ENCODE data around the gene MAPK1IP1L.
"Not testable (repeated sequence)": the region's sequence is repeated elsewhere in the genome, so short reads cannot be mapped to it uniquely, and the experiment has no call there.

MAPK1IP1L gene

DNA sequence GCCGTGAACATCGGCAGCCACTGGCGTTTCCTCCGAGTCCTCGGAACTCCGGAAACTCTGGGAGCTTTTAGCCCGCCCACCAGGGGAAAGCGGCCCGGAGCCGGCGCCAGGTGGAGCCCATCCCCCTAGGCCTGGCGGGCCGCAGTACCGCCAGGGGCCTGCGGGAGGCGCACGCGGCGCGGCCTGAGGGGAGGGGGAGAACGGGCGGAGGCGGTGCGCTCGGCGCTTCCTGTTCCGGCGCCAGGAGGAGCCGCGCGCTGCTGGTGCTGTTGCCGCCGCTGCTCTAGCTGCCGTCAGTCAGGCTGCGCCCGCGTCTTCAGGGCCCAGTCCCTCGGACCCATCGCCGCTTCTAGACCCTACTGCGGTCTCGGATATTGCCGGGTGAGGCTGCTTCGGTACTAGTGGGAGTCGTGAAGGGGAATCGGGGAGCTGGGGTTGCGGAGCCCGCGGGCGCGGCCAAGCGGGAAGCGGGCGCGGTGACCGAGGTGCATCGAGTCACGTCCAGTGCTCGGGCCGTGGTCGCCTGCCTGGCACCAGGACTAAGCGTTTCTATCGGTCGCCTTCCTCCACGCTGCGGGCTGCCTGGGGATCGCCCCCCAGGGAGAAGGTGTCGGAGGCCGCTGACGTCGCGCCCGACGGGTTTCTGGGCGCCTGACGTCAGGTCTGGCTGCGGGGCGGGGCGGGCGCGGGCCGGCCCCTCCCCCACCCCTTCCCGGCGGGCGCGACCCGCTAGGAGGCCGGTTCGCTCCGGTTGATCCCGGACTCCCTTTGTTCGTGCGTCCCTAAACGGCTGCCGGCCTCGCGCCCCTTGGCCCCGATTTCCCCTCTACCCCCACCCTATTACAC is at the start of gene MAPK1IP1L:
MAPK1IP1L (plus strand) TSS at position 225 of the 846 bp plus-strand sequence. CDS start 10,037 bp downstream, outside the sequence.
- DNase-seq (ENCODE audit: low read depth): peak; percentile 94
- TF ChIP-seq CTCF (conservative IDR thresholded peaks at IDR 0.05; ENCODE audit: low read depth, low read length): peak; percentile 68
- H3K4me3 ChIP-seq (ENCODE audit: low read depth, low read length): peak within 1 kb of the TSS; percentile 82

GRCh38 chr14:55005071-55005470 is 46.4 kb upstream of the MAPK1IP1L start:
- no peak for DNase-seq (ENCODE audit: low read depth)
- TF ChIP-seq CTCF (conservative IDR thresholded peaks at IDR 0.05; ENCODE audit: low read depth, low read length): no peak
- H3K4me3 ChIP-seq (ENCODE audit: low read depth, low read length): no peak overlapping the region

DNA sequence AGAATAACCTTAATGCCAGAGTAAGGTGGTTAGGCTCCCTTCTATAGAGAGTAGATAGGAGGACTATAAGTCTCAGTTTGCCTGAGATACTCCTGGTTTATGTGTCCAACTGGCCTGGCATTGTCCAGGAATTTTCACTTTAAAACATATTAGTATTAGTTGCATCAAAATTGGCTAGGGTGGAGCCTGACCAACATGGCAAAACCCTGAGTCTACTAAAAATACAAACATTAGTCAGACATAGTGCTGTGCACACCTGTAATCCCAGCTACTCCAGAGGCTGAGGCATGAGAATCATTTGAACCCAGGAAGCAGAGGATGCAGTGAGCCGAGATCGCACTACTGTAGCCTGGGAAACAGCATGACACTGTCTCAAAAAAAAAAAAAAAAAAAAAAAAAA is 36.4 kb upstream of the MAPK1IP1L start:
- DNase-seq (ENCODE audit: low read depth): no peak
- TF ChIP-seq CTCF (conservative IDR thresholded peaks at IDR 0.05; ENCODE audit: low read depth, low read length): no peak
- H3K4me3 ChIP-seq (ENCODE audit: low read depth, low read length): no peak overlapping the region

DNA sequence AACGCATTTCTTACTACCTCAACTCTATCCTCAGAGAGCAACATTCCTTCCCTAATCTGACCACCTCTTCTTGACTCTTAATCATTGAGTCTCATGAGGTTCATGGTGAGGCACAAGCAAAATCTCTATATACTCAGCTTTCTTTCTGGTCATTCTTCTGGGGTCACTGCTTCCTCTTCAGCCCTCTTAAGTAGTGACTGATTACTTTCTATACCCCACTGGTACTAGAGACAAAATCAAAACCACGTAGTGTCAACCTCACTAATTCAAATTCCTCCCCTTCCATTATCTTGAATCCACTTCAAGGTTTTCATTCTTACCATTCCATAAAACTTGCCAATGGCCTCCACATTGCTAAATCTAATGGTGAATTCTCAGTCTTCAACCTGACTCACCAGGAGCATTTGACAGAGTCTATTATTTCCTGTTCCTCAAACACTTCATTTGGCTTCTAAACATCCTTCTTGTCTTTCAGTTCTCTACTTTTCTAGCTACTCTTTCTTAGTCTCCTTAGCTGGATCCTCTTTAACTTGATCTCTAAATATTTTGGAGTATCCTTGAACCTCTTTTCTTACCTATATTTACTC is 31.4 kb upstream of the MAPK1IP1L start:
- peak; percentile 28 for DNase-seq (ENCODE audit: low read depth)
- H3K4me3 ChIP-seq (ENCODE audit: low read depth, low read length): no peak overlapping the region
- TF ChIP-seq CTCF (conservative IDR thresholded peaks at IDR 0.05; ENCODE audit: low read depth, low read length): no peak

- H3K4me3 ChIP-seq (ENCODE audit: low read depth, low read length); DNase-seq (ENCODE audit: low read depth): not testable (repeated sequence)
Measured at GRCh38 chr14:55024365-55024764, 27.1 kb upstream of the MAPK1IP1L start.

DNA sequence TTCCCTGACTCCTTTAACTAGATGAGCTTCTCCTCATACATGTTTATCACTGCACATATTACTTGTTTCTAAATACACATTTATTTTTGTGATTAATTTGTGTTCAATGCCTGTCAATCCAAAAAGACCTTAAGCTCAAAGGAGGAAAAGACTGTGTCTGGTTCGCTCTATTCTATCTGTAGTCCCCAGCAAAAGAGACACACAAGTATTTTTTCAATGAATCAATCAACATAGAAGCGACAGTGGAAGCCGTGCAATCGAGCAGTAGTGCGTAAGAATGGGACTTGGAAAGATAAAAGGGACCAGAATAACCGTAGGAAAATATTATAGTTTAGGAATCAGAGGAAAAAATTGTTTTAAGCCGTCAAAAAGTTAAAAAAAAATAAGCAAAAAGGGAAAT is 25.5 kb upstream of the MAPK1IP1L start:
- peak overlapping the region; percentile 86 for H3K4me3 ChIP-seq (ENCODE audit: low read depth, low read length)
- DNase-seq (ENCODE audit: low read depth): no peak
- TF ChIP-seq CTCF (conservative IDR thresholded peaks at IDR 0.05; ENCODE audit: low read depth, low read length): no peak

DNA sequence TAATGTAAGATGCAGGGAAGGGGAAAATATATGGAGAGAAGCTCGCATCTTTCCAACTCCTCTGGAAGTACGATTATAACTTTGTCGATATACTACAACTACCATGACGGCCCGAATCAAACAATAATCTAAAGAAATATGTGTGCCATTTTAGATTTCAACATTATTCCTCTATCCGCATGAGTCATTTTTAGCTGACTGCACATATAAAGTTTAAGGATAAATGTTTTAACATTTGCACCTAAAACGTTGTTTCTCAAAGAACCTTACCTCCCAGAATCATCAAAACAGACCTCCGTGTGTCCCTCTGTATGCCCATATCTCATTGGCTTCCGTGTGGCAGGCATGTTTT is 25.0 kb upstream of the MAPK1IP1L start:
- no peak for TF ChIP-seq CTCF (conservative IDR thresholded peaks at IDR 0.05; ENCODE audit: low read depth, low read length)
- peak overlapping the region; percentile 86 for H3K4me3 ChIP-seq (ENCODE audit: low read depth, low read length)
- no peak for DNase-seq (ENCODE audit: low read depth)

Measured in choroid plexus epithelial cell (primary cell).